K562 (cell line): Measurements from ENCODE around the gene CLEC18A. TPM values are rescaled to one million over a fixed set of nuclear protein-coding genes. Genes with fewer than 3 reads are reported as not detected.

Experiments
- ATAC-seq: fragments of 200-7000 bp; cut with Tn5 transposase; 3 replicates; pipeline ENCODE4 v1.9.1; 2020; ENCODE audit warnings: moderate library complexity
- BruUV-seq: library from RNA; stranded (reverse); fragments of 400-500 nt; replicated peaks from 2 replicates; lab custom pipeline; 2021; lab: Mats Ljungman, UMichigan
- CTCF ChIA-PET: fragments of 300-600 bp; formaldehyde crosslinking; extraction: SDS; loops from one replicate; lab custom pipeline; 2021; ENCODE audit warnings: low intra/inter-chr PET ratio; lab: Yijun Ruan, JAX
- POLR2A ChIA-PET: fragments of 300-600, 350-650 bp; sonication (Branson Sonifier 250); formaldehyde crosslinking; extraction: SDS; loops from one replicate; lab custom pipeline; 2021; ENCODE audit warnings: antibody characterized with exemption, inconsistent platforms; lab: Yijun Ruan, JAX
- DNase-seq, 4 experiments: peaks; one replicate each; pipeline versions ENCODE4 v3.0.0 to v3.0.0-alpha.2; 2011 to 2018; ENCODE audit warnings: low spot score in 3 of 4, mixed read lengths in 3 of 4; ENCODE audit errors: extremely low read depth in 1 of 4
- FAIRE-seq: peaks from 2 replicates; lab custom pipeline; 2011; peaks lifted over from hg19 to GRCh38; lab: Jason Lieb, UNC
- H2AFZ ChIP-seq: 2 replicates; pipeline ENCODE4 v1.6.0; 2011; ENCODE audit warnings: low read depth, low read length, control low read depth, inconsistent platforms
- H3K27ac ChIP-seq: fragments of 200-600 bp; 3 replicates; pipeline ENCODE4 v1.8.0; 2011; ENCODE audit warnings: low read depth, mild to moderate bottlenecking, control low read depth, inconsistent platforms, low read length, moderate library complexity, mixed read lengths; ENCODE audit errors: extremely low read depth
- H3K27me3 ChIP-seq, 2 experiments: fragments of 300-600 bp in 1 of 2; 2 replicates in 1 of 2; 3 replicates in 1 of 2; pipeline versions ENCODE4 v1.6.0 to v1.8.0; 2011; ENCODE audit warnings: inconsistent platforms in 2 of 2, low read length in 2 of 2, mild to moderate bottlenecking in 1 of 2, mixed read lengths in 1 of 2, moderate library complexity in 1 of 2; ENCODE audit not compliant: control insufficient read depth in 2 of 2, insufficient read depth in 2 of 2
- H3K36me3 ChIP-seq: fragments of 300-600 bp; 3 replicates; pipeline ENCODE4 v1.8.0; 2011; ENCODE audit warnings: mild to moderate bottlenecking, low read length, inconsistent platforms; ENCODE audit not compliant: control insufficient read depth, insufficient read depth
- H3K4me1 ChIP-seq, 2 experiments: fragments of 200-600 bp in 1 of 2; replicated peaks in 1 of 2; 2 replicates in 1 of 2; 3 replicates in 1 of 2; pipeline versions ENCODE4 v1.5.1 to v1.8.0; 2011; ENCODE audit warnings: inconsistent platforms in 2 of 2, low read length in 2 of 2, mild to moderate bottlenecking in 1 of 2, mixed read lengths in 1 of 2, moderate library complexity in 1 of 2; ENCODE audit not compliant: control insufficient read depth in 2 of 2, insufficient read depth in 2 of 2
- H3K4me2 ChIP-seq: 2 replicates; pipeline ENCODE4 v1.6.1; 2011; ENCODE audit warnings: low read length, control low read depth, inconsistent platforms, mixed read lengths; ENCODE audit not compliant: insufficient read depth
- H3K4me3 ChIP-seq: fragments of 200-600 bp; sonication (generic), shearing (Covaris generic); 2 replicates; pipeline ENCODE4 v1.5.1; 2016; ENCODE audit warnings: control low read depth, inconsistent platforms
- H3K79me2 ChIP-seq: fragments of 200-600 bp; 3 replicates; pipeline ENCODE4 v1.8.0; 2011; ENCODE audit warnings: low read length, inconsistent platforms; ENCODE audit not compliant: control insufficient read depth, insufficient read depth
- H3K9ac ChIP-seq, 2 experiments: 2 replicates each; pipeline versions ENCODE4 v1.6.0 to v1.6.1; 2011; ENCODE audit warnings: low read depth in 2 of 2, low read length in 2 of 2, control low read depth in 1 of 2, inconsistent platforms in 1 of 2, mild to moderate bottlenecking in 1 of 2, mixed read lengths in 1 of 2; ENCODE audit not compliant: insufficient read depth in 1 of 2
- H3K9me1 ChIP-seq: one replicate; pipeline ENCODE4 v1.6.0; 2011; ENCODE audit warnings: inconsistent platforms, mild to moderate bottlenecking, low read length, moderate library complexity; ENCODE audit not compliant: control insufficient read depth, insufficient read depth
- H3K9me3 ChIP-seq: replicated peaks from 2 replicates; pipeline ENCODE4 v1.5.1; 2011; ENCODE audit warnings: low read depth, low read length, inconsistent platforms; ENCODE audit not compliant: control insufficient read depth, insufficient read depth
- H4K20me1 ChIP-seq: replicated peaks from 2 replicates; pipeline ENCODE4 v1.6.1; 2011; ENCODE audit warnings: low read length, inconsistent platforms, mixed read lengths; ENCODE audit not compliant: control insufficient read depth, insufficient read depth
- CCAR2 ChIP-seq: fragments of 200-400 bp; formaldehyde crosslinking; IDR thresholded peaks from 2 replicates; pipeline ENCODE4 v1.6.1; 2017; ENCODE audit warnings: mild to moderate bottlenecking, low read depth, low read length
- IFI16 ChIP-seq: fragments of 250-450 bp; sonication (Bioruptor Pico); IDR thresholded peaks from 2 replicates; pipeline ENCODE4 v2.1.2; 2022; ENCODE audit warnings: mild to moderate bottlenecking, inconsistent platforms
- IRF9 ChIP-seq: fragments of 450-650 bp; IDR thresholded peaks from 2 replicates; pipeline ENCODE4 v1.6.1; 2016; ENCODE audit warnings: missing biosample characterization, missing genetic modification characterization
- NEUROD1 ChIP-seq: fragments of 150-350 bp; IDR thresholded peaks from 2 replicates; pipeline ENCODE4 v1.6.1; 2014; ENCODE audit warnings: borderline replicate concordance, low read length, low read depth; ENCODE audit not compliant: partially characterized antibody
- NFE2 ChIP-seq: IDR thresholded peaks from 2 replicates; pipeline ENCODE4 v1.6.1; 2014; ENCODE audit warnings: antibody characterized with exemption, low read depth
- NFXL1 ChIP-seq: fragments of 450-650 bp; formaldehyde crosslinking; IDR thresholded peaks from 2 replicates; pipeline ENCODE4 v1.4.0; 2021; ENCODE audit warnings: mild to moderate bottlenecking
- NR1H2 ChIP-seq: sonication (generic); formaldehyde crosslinking; IDR thresholded peaks from 2 replicates; pipeline ENCODE4 v1.4.0; 2020; ENCODE audit warnings: mild to moderate bottlenecking, missing genetic modification reagents
- NRF1 ChIP-seq, 2 experiments: fragments of 450-650 bp; IDR thresholded peaks in 1 of 2; conservative IDR thresholded peaks in 1 of 2; 2 replicates each; pipeline ENCODE4 v1.6.1; 2014; ENCODE audit warnings: mild to moderate bottlenecking in 2 of 2
- ZNF232 ChIP-seq: sonication (generic); formaldehyde crosslinking; IDR thresholded peaks from 2 replicates; pipeline ENCODE4 v1.8.0; 2022; ENCODE audit warnings: mild to moderate bottlenecking, missing genetic modification reagents
- ZNF518B ChIP-seq: fragments of 250-450 bp; sonication (Bioruptor Pico); IDR thresholded peaks from 2 replicates; pipeline ENCODE4 v1.5.0; 2021; ENCODE audit warnings: mild to moderate bottlenecking, moderate library complexity
- WGBS: fragments of 100-300 bp; shearing (Covaris generic); methylation state at CpG from one replicate; pipeline ENCODE4 v1.1.6; 2016; ENCODE audit warnings: low coverage, mixed read lengths; ENCODE audit not compliant: insufficient coverage; ENCODE audit errors: missing lambda C conversion rate; 5-methylcytosine and 5-hydroxymethylcytosine counted together
- in situ Hi-C: fragments of 300-500 bp; cut with MboI; formaldehyde crosslinking; loops from 4 replicates; pipeline ENCODE4 v1.15.0; 2018; ENCODE audit warnings: inconsistent platforms, mixed read lengths
- intact Hi-C: fragments of 100-400 bp; cut with micrococcal nuclease; formaldehyde crosslinking; loops from 2 replicates; pipeline ENCODE4 v1.14.2; 2022
- polyA plus RNA-seq, 8 experiments: library from polyadenylated mRNA; depleted of rRNA in 4 of 8; stranded (reverse) in 5 of 8; unstranded in 3 of 8; fragments of >200 nt; fragmentation: Nextera tagmentation in 2 of 8; fragmentation: Illumina TruSeq in 1 of 8; extraction: Ambion mirVana in 2 of 8; extraction: Trizol in 1 of 8; gene quantifications; 2 replicates each; pipeline versions ENCODE4 v1.2.1 to v1.2.3, GENCODE V29; 2011 to 2014; ENCODE audit warnings: inconsistent platforms in 1 of 8, missing spikeins in 1 of 8
- total RNA-seq, 7 experiments: library from RNA; depleted of rRNA in 6 of 7; stranded (reverse); fragments of >200 nt in 6 of 7; fragmentation: Illumina TruSeq in 2 of 7; extraction: Trizol in 2 of 7; gene quantifications; 2 replicates each; pipeline versions ENCODE4 v1.2.1 to v1.2.3, GENCODE V29; 2011 to 2021; ENCODE audit warnings: low replicate concordance in 1 of 7

CLEC18A gene
- total and polyA plus RNA-seq, 9 of the 15 experiments (the other 6 are each of a cell fraction or from before 2014, with no cell fraction given), result 0.08 to 0.33 (median 0.23) TPM; not detected in 2

- TF ChIP-seq ZNF518B (CRISPR knock-in tag) (no peak), IRF9 (no peak)
Observed at GRCh38 chr16:69925311-69925710, 25.8 kb upstream of the CLEC18A start (continued).

GRCh38 chr16:69926241-69926640, 24.9 kb upstream of the CLEC18A start:
- in situ Hi-C loops, result loop anchor here (5.0 kb wide), 2 partner anchors 139 to 219 kb away; no protein-coding TSS in a partner anchor

More at GRCh38 chr16:69926241-69926640, 24.9 kb upstream of the CLEC18A start:
- no peaks in the 10 kb centered on the region; the same call in 1 of the 2 replicates for H4K20me1 ChIP-seq
- H3K4me1 ChIP-seq, result 0 out of 5 replicates have a peak, but pooled peaks cover 0 to 3% of the 10 kb centered on the region in 2 experiments
- H2AFZ ChIP-seq, result no peak overlapping the region
- H3K9me3 ChIP-seq, result no peaks in the 10 kb centered on the region
- no peak for DNase-seq
- no peak overlapping the region for H3K4me3 ChIP-seq
- ChIA-PET POLR2A (no interaction called here), CTCF (no interaction called here)
- ATAC-seq, result no peak
- no peaks in the 10 kb centered on the region for H3K27me3 ChIP-seq
- FAIRE-seq, result no peak
- H3K4me2 ChIP-seq, result no peak overlapping the region
- intact Hi-C loops, result no loop called here
- no TSS peak for BruUV-seq
- no peak for TF ChIP-seq CCAR2
- TF ChIP-seq NR1H2, result no peak
- no peak for TF ChIP-seq NRF1 (conservative IDR thresholded peaks at IDR 0.05 in 1 of 2, IDR thresholded peaks at IDR 0.05 in 1 of 2)
- TF ChIP-seq ZNF232 (CRISPR knock-in tag), result no peak
- no peak for TF ChIP-seq NFE2
- TF ChIP-seq NEUROD1, result no peak
- no peak for TF ChIP-seq IFI16 (CRISPR knock-in tag)
- no peak for TF ChIP-seq NFXL1 (CRISPR knock-in tag)
- peaks cover 8% of the 10 kb centered on the region; the same call in 1 of the 3 replicates for H3K36me3 ChIP-seq
- no peaks in the 10 kb centered on the region for H3K79me2 ChIP-seq
- H3K9ac ChIP-seq, result no peak overlapping the region
- H3K27ac ChIP-seq, result no peak overlapping the region
- 60% methylated on average over 8 of the region's 8 CpGs for whole genome bisulfite sequencing
- H3K9me1 ChIP-seq, result no peaks in the 10 kb centered on the region
